H1 (cell line): ENCODE measurements around the gene ABHD17B. TPM values are rescaled to one million over a fixed set of nuclear protein-coding genes. Genes with fewer than 3 reads are reported as not detected.

ENCODE experiments used
- CTCF ChIA-PET: fragments of 300-600 bp; sonication (Branson Sonifier 250); formaldehyde crosslinking; loops from one replicate; lab custom pipeline; 2021; ENCODE audit not compliant: partially characterized antibody; lab: Charles Lee
- POLR2A ChIA-PET: fragments of 300-600 bp; sonication (Branson Sonifier 250); formaldehyde crosslinking; loops from one replicate; lab custom pipeline; 2021; ENCODE audit warnings: inconsistent platforms; ENCODE audit not compliant: partially characterized antibody; lab: Charles Lee
- DNase-seq, 2 experiments: peaks; one replicate each; pipeline versions ENCODE4 v3.0.0 to v3.0.0-alpha.2; 2010 to 2022; ENCODE audit warnings: low spot score in 2 of 2, low read depth in 1 of 2, mixed read lengths in 1 of 2
- FAIRE-seq: peaks from 2 replicates; lab custom pipeline; 2011; peaks lifted over from hg19 to GRCh38; lab: Jason Lieb, UNC
- H2AFZ ChIP-seq: 2 replicates; pipeline ENCODE4 v1.8.1; 2012; ENCODE audit warnings: low read length, inconsistent platforms
- H2AK5ac ChIP-seq: 2 replicates; pipeline ENCODE4 v1.6.1; 2013; ENCODE audit warnings: low read depth, low read length
- H2BK120ac ChIP-seq: replicated peaks from 2 replicates; pipeline ENCODE3; 2013; ENCODE audit warnings: low read depth, low read length, inconsistent platforms
- H2BK12ac ChIP-seq: 2 replicates; pipeline ENCODE4 v1.6.1; 2013; ENCODE audit warnings: low read depth, low read length
- H2BK15ac ChIP-seq: 2 replicates; pipeline ENCODE4 v1.6.1; 2013; ENCODE audit warnings: low read length
- H2BK20ac ChIP-seq: 2 replicates; pipeline ENCODE4 v1.6.1; 2013; ENCODE audit warnings: low read length
- H2BK5ac ChIP-seq: 2 replicates; pipeline ENCODE4 v1.6.1; 2013; ENCODE audit warnings: low read depth, low read length
- H3K14ac ChIP-seq: 2 replicates; pipeline ENCODE4 v1.6.1; 2013; ENCODE audit warnings: inconsistent platforms; ENCODE audit not compliant: insufficient read length
- H3K18ac ChIP-seq: 2 replicates; pipeline ENCODE4 v1.6.1; 2013; ENCODE audit warnings: low read length; ENCODE audit errors: extremely low read depth
- H3K23ac ChIP-seq: 2 replicates; pipeline ENCODE4 v1.6.1; 2013; ENCODE audit warnings: inconsistent platforms; ENCODE audit not compliant: insufficient read length
- H3K23me2 ChIP-seq: 2 replicates; pipeline ENCODE4 v1.6.1; 2013; ENCODE audit warnings: low read depth, low read length
- H3K27ac ChIP-seq: 2 replicates; pipeline ENCODE4 v1.6.1; 2011; ENCODE audit warnings: low read depth, low read length, inconsistent platforms
- H3K27me3 ChIP-seq, 4 experiments: replicated peaks in 1 of 4; 1 replicate in 1 of 4; 2 replicates in 3 of 4; pipeline versions ENCODE4 v1.6.1 to v1.8.1; 2011 to 2013; ENCODE audit warnings: low read length in 3 of 4, mild to moderate bottlenecking in 3 of 4, inconsistent platforms in 2 of 4, mixed read lengths in 2 of 4, moderate library complexity in 1 of 4; ENCODE audit not compliant: control insufficient read depth in 3 of 4, insufficient read depth in 3 of 4; ENCODE audit errors: extremely low read depth in 1 of 4
- H3K36me3 ChIP-seq, 4 experiments: 2 replicates each; pipeline versions ENCODE4 v1.6.1 to v1.8.1; 2011 to 2013; ENCODE audit warnings: mild to moderate bottlenecking in 4 of 4, low read length in 3 of 4, moderate library complexity in 2 of 4, control low read depth in 1 of 4, inconsistent platforms in 1 of 4; ENCODE audit not compliant: insufficient read depth in 4 of 4, control insufficient read depth in 2 of 4
- H3K4ac ChIP-seq: replicated peaks from 2 replicates; pipeline ENCODE3; 2013; ENCODE audit warnings: low read length, low read depth, mixed read lengths, inconsistent platforms; ENCODE audit not compliant: insufficient read length
- H3K4me1 ChIP-seq, 4 experiments: replicated peaks in 1 of 4; 1 replicate in 1 of 4; 2 replicates in 3 of 4; pipeline versions ENCODE4 v1.6.1 to v1.8.1; 2011 to 2013; ENCODE audit warnings: low read length in 3 of 4, inconsistent platforms in 2 of 4, mixed read lengths in 1 of 4; ENCODE audit not compliant: insufficient read depth in 4 of 4, control insufficient read depth in 3 of 4
- H3K4me2 ChIP-seq, 2 experiments: 2 replicates each; pipeline versions ENCODE4 v1.6.1 to v1.8.1; 2011 to 2013; ENCODE audit warnings: low read depth in 2 of 2, low read length in 2 of 2, control low read depth in 1 of 2, inconsistent platforms in 1 of 2, mild to moderate bottlenecking in 1 of 2; ENCODE audit not compliant: insufficient read depth in 1 of 2
- H3K4me3 ChIP-seq, 4 experiments: fragments of 200-600, 300-600 bp in 1 of 4; sonication (generic), shearing (Covaris generic), sonication (Bioruptor Twin) in 1 of 4; 2 replicates each; pipeline versions ENCODE4 v1.5.1 to v1.8.1; 2011 to 2016; ENCODE audit warnings: low read length in 4 of 4, low read depth in 3 of 4, control low read depth in 2 of 4, inconsistent platforms in 2 of 4, mild to moderate bottlenecking in 2 of 4, mixed read lengths in 1 of 4, moderate library complexity in 1 of 4; ENCODE audit not compliant: insufficient read depth in 2 of 4; ENCODE audit errors: extremely low read depth in 1 of 4
- H3K56ac ChIP-seq: replicated peaks from 2 replicates; pipeline ENCODE3; 2013; ENCODE audit warnings: low read depth, mild to moderate bottlenecking, mixed read lengths, low read length, inconsistent platforms; ENCODE audit not compliant: insufficient read length
- H3K79me1 ChIP-seq: 2 replicates; pipeline ENCODE4 v1.6.1; 2013; ENCODE audit warnings: low read depth, low read length, control low read depth
- H3K79me2 ChIP-seq, 2 experiments: 2 replicates each; pipeline versions ENCODE4 v1.6.1 to v1.8.1; 2012 to 2013; ENCODE audit warnings: low read length in 2 of 2, mild to moderate bottlenecking in 2 of 2, inconsistent platforms in 1 of 2; ENCODE audit not compliant: insufficient read depth in 2 of 2, control insufficient read depth in 1 of 2
- H3K9ac ChIP-seq, 4 experiments: replicated peaks in 1 of 4; 1 replicate in 1 of 4; 2 replicates in 3 of 4; pipeline versions ENCODE4 v1.6.1 to v1.8.1; 2011 to 2013; ENCODE audit warnings: low read depth in 3 of 4, low read length in 3 of 4, control low read depth in 2 of 4, mild to moderate bottlenecking in 2 of 4, moderate library complexity in 2 of 4, inconsistent platforms in 1 of 4; ENCODE audit errors: extremely low read depth in 1 of 4
- H3K9me3 ChIP-seq, 2 experiments: 2 replicates each; pipeline versions ENCODE4 v1.6.1 to v1.8.1; 2012 to 2013; ENCODE audit warnings: mild to moderate bottlenecking in 2 of 2, moderate library complexity in 2 of 2, control low read depth in 1 of 2, inconsistent platforms in 1 of 2, low read depth in 1 of 2, low read length in 1 of 2, mixed read lengths in 1 of 2; ENCODE audit not compliant: insufficient read depth in 2 of 2
- H4K20me1 ChIP-seq, 2 experiments: replicated peaks in 1 of 2; 2 replicates each; pipeline versions ENCODE3 to v1.8.1; 2011 to 2013; ENCODE audit warnings: inconsistent platforms in 2 of 2, low read length in 2 of 2, mild to moderate bottlenecking in 1 of 2; ENCODE audit not compliant: insufficient read depth in 2 of 2, control insufficient read depth in 1 of 2
- H4K5ac ChIP-seq: 2 replicates; pipeline ENCODE4 v1.6.1; 2013; ENCODE audit warnings: low read length, low read depth, mixed read lengths, inconsistent platforms; ENCODE audit not compliant: insufficient read length
- H4K8ac ChIP-seq: 2 replicates; pipeline ENCODE4 v1.8.0; 2013; ENCODE audit warnings: mild to moderate bottlenecking, moderate library complexity, low read length, inconsistent platforms; ENCODE audit not compliant: insufficient read depth; ENCODE audit errors: extremely low read depth
- H4K91ac ChIP-seq: replicated peaks from 2 replicates; pipeline ENCODE3; 2013; ENCODE audit warnings: low read length, mixed read lengths, inconsistent platforms; ENCODE audit not compliant: insufficient read length
- CREB1 ChIP-seq: IDR thresholded peaks from 2 replicates; pipeline ENCODE4 v1.6.1; 2012; ENCODE audit warnings: inconsistent platforms
- HDAC2 ChIP-seq, 2 experiments: fragments of 300-600 bp in 1 of 2; sonication (generic) in 1 of 2; IDR thresholded peaks; 2 replicates each; pipeline ENCODE4 v1.6.1; 2011 to 2012; ENCODE audit warnings: low read depth in 2 of 2, low read length in 2 of 2, mild to moderate bottlenecking in 2 of 2, moderate library complexity in 2 of 2, borderline replicate concordance in 1 of 2, inconsistent platforms in 1 of 2
- KDM4A ChIP-seq: IDR thresholded peaks from one replicate; pipeline ENCODE4 v1.7.1; 2012; ENCODE audit warnings: low read depth, mild to moderate bottlenecking, moderate library complexity, low read length, inconsistent platforms; ENCODE audit not compliant: severe bottlenecking
- MAX ChIP-seq: IDR thresholded peaks from 2 replicates; pipeline ENCODE4 v1.6.1; 2012; ENCODE audit warnings: inconsistent platforms
- POU5F1 ChIP-seq: IDR thresholded peaks from 2 replicates; pipeline ENCODE4 v1.6.1; 2011; ENCODE audit warnings: low read depth, mild to moderate bottlenecking, low read length, moderate library complexity
- SAP30 ChIP-seq: fragments of 300-600 bp; sonication (generic); IDR thresholded peaks from 2 replicates; pipeline ENCODE4 v1.7.1; 2012; ENCODE audit warnings: low read length, moderate library complexity, mild to moderate bottlenecking, inconsistent platforms; ENCODE audit not compliant: insufficient read depth, insufficient replicate concordance
- TAF1 ChIP-seq: IDR thresholded peaks from 2 replicates; pipeline ENCODE4 v1.6.1; 2011; ENCODE audit warnings: mild to moderate bottlenecking, low read depth, low read length
- WGBS, 2 experiments: shearing (Covaris generic) in 1 of 2; methylation state at CpG; one replicate each; pipeline versions ENCODE4 v1.1.6 to v1.1.7; 2013 to 2015; ENCODE audit warnings: low lambda C conversion rate in 2 of 2, mixed read lengths in 2 of 2, inconsistent platforms in 1 of 2, low coverage in 1 of 2, missing lambda C conversion rate in 1 of 2; ENCODE audit not compliant: insufficient replicate concordance in 2 of 2, insufficient coverage in 1 of 2, insufficient read length in 1 of 2; ENCODE audit errors: extremely low coverage in 1 of 2, missing lambda C conversion rate in 1 of 2; 5-methylcytosine and 5-hydroxymethylcytosine counted together
- polyA plus RNA-seq, 7 experiments: library from polyadenylated mRNA; depleted of rRNA in 3 of 7; stranded (reverse) in 5 of 7; unstranded in 2 of 7; fragments of >200 nt in 5 of 7; fragments of 200-250 nt in 2 of 7; gene quantifications; 1 replicate in 5 of 7; 2 replicates in 1 of 7; 4 replicates in 1 of 7; pipeline versions ENCODE4 v1.2.1 to v1.2.3, GENCODE V29; 2011 to 2013; ENCODE audit warnings: missing spikeins in 2 of 7, mixed read lengths in 2 of 7
- total RNA-seq: library from RNA; stranded (reverse); fragmentation: NEBNext Ultra II Directional; extraction: Animal tissue kit (Norgen Biotek cat#: 25700); gene quantifications from 2 replicates; pipeline ENCODE4 v1.2.1, GENCODE V29; 2021
- TF ChIP-seq, protein P1 (sequence below): IDR thresholded peaks from 2 replicates; pipeline ENCODE4 v1.6.1; 2012; ENCODE audit warnings: inconsistent platforms

The ABHD17B gene
- total and polyA plus RNA-seq, 2 of the 8 experiments (the other 6 are each of a cell fraction or from before 2014, with no cell fraction given), result 37.2 to 60.8 TPM

DNA sequence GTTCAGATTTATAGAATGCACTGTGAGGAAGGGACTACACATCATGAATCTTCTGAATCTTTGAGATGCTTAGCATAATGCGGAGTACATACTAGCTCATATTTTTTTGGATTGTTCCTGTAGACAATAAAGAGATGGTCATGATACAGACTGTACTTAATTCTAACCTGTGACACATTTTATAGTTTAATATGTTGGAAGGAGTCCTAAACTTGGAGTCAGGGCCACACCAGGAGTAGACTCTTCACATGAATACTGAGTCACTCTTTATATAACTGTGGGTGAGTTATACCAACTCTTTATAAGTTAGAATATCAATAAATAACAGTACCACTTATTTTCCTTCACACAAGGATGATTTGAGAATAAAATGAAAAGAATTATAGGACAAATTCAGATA is 17.4 kb upstream of the ABHD17B start:
- H2AK5ac ChIP-seq, result no peak overlapping the region
- no peak overlapping the region for H2BK20ac ChIP-seq
- no peaks in the 10 kb centered on the region for H4K20me1 ChIP-seq
- H2BK5ac ChIP-seq, result no peak overlapping the region
- H3K9me3 ChIP-seq, result no peaks in the 10 kb centered on the region
- no peak overlapping the region for H3K4me3 ChIP-seq
- no peak overlapping the region for H3K56ac ChIP-seq
- H3K23ac ChIP-seq, result no peak overlapping the region
- no peak overlapping the region for H4K8ac ChIP-seq
- H3K79me1 ChIP-seq, result no peaks in the 10 kb centered on the region; the same call in 1 of the 2 replicates
- no peak overlapping the region for H2BK120ac ChIP-seq
- no peaks in the 10 kb centered on the region for H3K23me2 ChIP-seq
- H4K5ac ChIP-seq, result no peak overlapping the region
- H3K27me3 ChIP-seq, result no peaks in the 10 kb centered on the region
- ChIA-PET CTCF (interaction anchor here (1.0 to 1.6 kb wide), 4 partner anchors 8 to 97 kb away, joined by 3 to 5 read pairs (median 4); no protein-coding TSS in a partner anchor), POLR2A (interaction anchor here (4.0 kb wide), 1 partner anchor 18 kb away, joined by 25 read pairs; the partner anchor contains the start of genes ABHD17B and C9orf85)
- no peak overlapping the region for H3K14ac ChIP-seq
- H3K9ac ChIP-seq, result no peak overlapping the region
- no peak overlapping the region for H3K18ac ChIP-seq
- H3K4me2 ChIP-seq, result no peak overlapping the region
- WGBS, 2 experiments, result 87% methylated on average over 1 of the region's 1 CpG; no CpG with 5 or more reads in 1 of the 2 experiments
- H3K27ac ChIP-seq, result no peak overlapping the region
- H3K79me2 ChIP-seq, result peaks cover 2 to 73% of the 10 kb centered on the region in 2 experiments; a peak in 3 of 4 replicates
- H2AFZ ChIP-seq, result no peak overlapping the region
- H3K36me3 ChIP-seq, result no peaks in the 10 kb centered on the region
- no peak overlapping the region for H3K4ac ChIP-seq
- no peak for DNase-seq
- TF ChIP-seq CREB1 (no peak), HDAC2 (IDR thresholded peaks at IDR 0.05; ENCODE audit: borderline replicate concordance in 1 of 2, low read depth in 2 of 2, low read length in 2 of 2) (no peak), KDM4A (no peak), MAX (no peak), TAF1 (no peak), POU5F1 (no peak), SAP30 (no peak)
- TF ChIP-seq, protein P1, sequence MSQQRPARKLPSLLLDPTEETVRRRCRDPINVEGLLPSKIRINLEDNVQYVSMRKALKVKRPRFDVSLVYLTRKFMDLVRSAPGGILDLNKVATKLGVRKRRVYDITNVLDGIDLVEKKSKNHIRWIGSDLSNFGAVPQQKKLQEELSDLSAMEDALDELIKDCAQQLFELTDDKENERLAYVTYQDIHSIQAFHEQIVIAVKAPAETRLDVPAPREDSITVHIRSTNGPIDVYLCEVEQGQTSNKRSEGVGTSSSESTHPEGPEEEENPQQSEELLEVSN, result no peak
- H2BK12ac ChIP-seq, result no peak overlapping the region
- H2BK15ac ChIP-seq, result no peak overlapping the region
- no peak overlapping the region for H4K91ac ChIP-seq
- H3K4me1 ChIP-seq, result peaks cover 0 to 11% (median 3%) of the 10 kb centered on the region in 4 experiments; a peak in 3 of 7 replicates
- no peak for FAIRE-seq
